Omental fat pad (tissue), 4 donors: ENCODE data around the gene TLR8. TPM values are rescaled to one million over a fixed set of nuclear protein-coding genes. Genes with fewer than 3 reads are reported as not detected.

Source experiments
- ATAC-seq: fragments of 150-250 bp; one replicate; pipeline ENCODE4 v1.9.1; 2016; ENCODE audit warnings: mild to moderate bottlenecking, moderate library complexity; ENCODE audit not compliant: low FRiP score
- DNase-seq: peaks from one replicate; pipeline ENCODE4 v3.0.0-alpha.2; 2019; ENCODE audit warnings: low spot score
- CTCF ChIP-seq, 3 donors: fragments of 450-650 bp; IDR thresholded peaks; one replicate each; pipeline ENCODE4 v1.5.1; 2016 to 2017; ENCODE audit warnings: antibody characterized with exemption in 3 of 3, mild to moderate bottlenecking in 3 of 3, moderate library complexity in 2 of 3
- total RNA-seq, 4 donors: library from RNA; depleted of rRNA; stranded (reverse); fragments of >200 nt; gene quantifications; one replicate each; pipeline ENCODE4 v1.1.0, GENCODE V29; 2016

The TLR8 gene
- total RNA-seq, 4 donors from 2014 or later, result 1.4 to 10.9 (median 6.1) TPM

GRCh38 chrX:12945494-12945893, 39.1 kb downstream of the TLR8 start:
- ATAC-seq (no peak), DNase-seq (no peak)
- TF ChIP-seq CTCF (IDR thresholded peaks at IDR 0.05), result no peak

DNA sequence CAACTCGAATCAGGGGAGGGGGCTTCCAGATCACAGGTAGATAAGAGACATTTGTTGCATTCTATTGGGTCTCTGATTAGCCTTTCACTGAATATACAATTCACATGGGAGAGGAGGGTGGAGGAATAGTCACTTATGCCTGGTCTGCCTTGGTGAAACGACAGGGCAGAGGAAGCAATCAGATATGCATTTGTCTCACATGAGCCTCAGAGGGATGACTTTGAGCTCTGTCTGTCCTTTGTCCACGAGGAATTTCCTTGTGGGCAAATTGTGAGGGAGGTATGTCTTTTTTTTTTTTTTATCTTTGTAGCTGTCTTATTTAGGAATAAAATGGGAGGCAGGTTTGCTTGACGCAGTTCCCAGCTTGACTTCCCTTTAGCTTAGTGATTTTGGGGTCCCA, 40.0 kb downstream of the TLR8 start:
- no peak for TF ChIP-seq CTCF (IDR thresholded peaks at IDR 0.05)
- DNase-seq, result no peak
- no peak for ATAC-seq

GRCh38 chrX:12946838-12947544, 40.6 kb downstream of the TLR8 start:
- DNase-seq (peak; percentile 44), ATAC-seq (peak; percentile 87)
- peak in 2 of 3 donors; percentile 50 to 84 for TF ChIP-seq CTCF (IDR thresholded peaks at IDR 0.05)

GRCh38 chrX:12947545-12948235, 41.3 kb downstream of the TLR8 start:
- TF ChIP-seq CTCF (IDR thresholded peaks at IDR 0.05), result no peak
- ATAC-seq, result no peak
- DNase-seq, result no peak

DNA sequence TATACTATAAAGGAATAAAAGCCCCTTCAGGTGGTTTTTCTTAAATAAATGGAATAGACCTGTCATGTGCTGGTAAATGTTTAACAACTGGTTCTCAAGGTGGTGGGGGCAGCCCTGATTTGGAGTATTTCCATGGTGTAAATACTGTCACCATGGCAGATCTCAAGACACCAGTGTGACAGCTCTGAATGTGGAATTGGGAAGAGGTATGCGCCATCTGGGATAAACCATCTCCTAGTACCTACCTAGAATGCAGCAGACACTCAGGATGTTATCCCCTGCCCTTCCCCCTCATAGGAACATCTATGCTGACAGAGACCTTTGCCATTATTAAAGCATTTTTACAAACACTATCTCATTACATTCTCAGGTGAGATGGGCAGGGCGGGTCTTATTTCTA, 42.1 kb downstream of the TLR8 start:
- TF ChIP-seq CTCF (IDR thresholded peaks at IDR 0.05), result no peak
- no peak for ATAC-seq
- no peak for DNase-seq

DNA sequence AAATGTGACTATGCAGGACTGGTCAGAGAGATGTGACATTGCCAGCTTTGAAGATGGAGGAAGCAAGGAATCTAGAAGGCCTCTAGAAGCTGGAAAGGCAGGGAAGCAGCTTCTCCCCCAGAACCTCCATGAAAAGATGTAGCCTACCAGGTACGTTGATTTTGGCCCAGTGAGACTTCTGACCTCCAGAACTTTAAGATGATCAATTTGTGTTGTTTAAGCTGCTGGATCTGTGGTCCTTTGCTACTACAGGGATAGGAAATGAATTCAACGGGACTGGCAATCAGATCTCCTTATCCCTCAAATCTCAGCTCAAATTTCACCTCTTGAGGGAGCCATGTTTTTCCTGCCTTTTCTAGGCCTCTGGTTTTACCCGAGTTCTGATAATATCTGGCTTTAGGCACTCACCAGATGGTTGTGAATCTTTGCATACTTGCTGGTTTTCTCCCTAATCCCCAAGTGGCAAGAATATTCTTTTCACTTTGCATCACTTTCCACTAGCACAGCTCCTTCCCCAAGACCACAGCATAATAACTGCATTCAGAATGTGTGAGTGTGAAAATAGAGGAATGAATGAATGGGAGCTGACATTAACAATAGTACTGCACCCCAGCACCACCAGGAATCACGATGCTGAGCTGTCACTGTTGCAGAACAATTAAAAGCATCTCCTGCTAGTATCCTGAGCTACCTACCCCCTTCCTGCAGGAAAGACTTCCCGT, 42.9 kb downstream of the TLR8 start:
- no peak for DNase-seq
- no peak for TF ChIP-seq CTCF (IDR thresholded peaks at IDR 0.05)
- ATAC-seq, result no peak
